Head of caudate nucleus (tissue), 42 donors: ENCODE data around the gene MED25.
"Not testable (repeated sequence)": the region's sequence is repeated elsewhere in the genome, so short reads cannot be mapped to it uniquely, and the experiment has no call there.

Experiments used
- DNase-seq, 42 donors: peaks; one replicate each; pipeline versions ENCODE4 v3.0.0 to v3.0.0-alpha.2; 2020 to 2021; ENCODE audit warnings: mixed read lengths in 7 of 42
- intact Hi-C: fragments of 100-400 bp; cut with DNase I; formaldehyde crosslinking; loops from one replicate; pipeline ENCODE4 v1.15.0; 2022

Gene MED25

GRCh38 chr19:49809941-49810389, 8.1 kb upstream of the MED25 start:
- no peak for DNase-seq
- intact Hi-C loops, result loop anchor here (5.0 kb wide), 1 partner anchor 43 kb away; the partner anchor contains the start of gene AP2A1

GRCh38 chr19:49811328-49811727, 6.8 kb upstream of the MED25 start:
- DNase-seq, result no peak
- intact Hi-C loops, result loop anchor here (5.0 kb wide), 1 partner anchor 44 kb away; the partner anchor contains the start of gene AP2A1

GRCh38 chr19:49812452-49812996, 5.6 kb upstream of the MED25 start:
- intact Hi-C loops, result loop anchor here (5.0 kb wide), 1 partner anchor 45 kb away; the partner anchor contains the start of gene AP2A1
- no peak for DNase-seq

DNA sequence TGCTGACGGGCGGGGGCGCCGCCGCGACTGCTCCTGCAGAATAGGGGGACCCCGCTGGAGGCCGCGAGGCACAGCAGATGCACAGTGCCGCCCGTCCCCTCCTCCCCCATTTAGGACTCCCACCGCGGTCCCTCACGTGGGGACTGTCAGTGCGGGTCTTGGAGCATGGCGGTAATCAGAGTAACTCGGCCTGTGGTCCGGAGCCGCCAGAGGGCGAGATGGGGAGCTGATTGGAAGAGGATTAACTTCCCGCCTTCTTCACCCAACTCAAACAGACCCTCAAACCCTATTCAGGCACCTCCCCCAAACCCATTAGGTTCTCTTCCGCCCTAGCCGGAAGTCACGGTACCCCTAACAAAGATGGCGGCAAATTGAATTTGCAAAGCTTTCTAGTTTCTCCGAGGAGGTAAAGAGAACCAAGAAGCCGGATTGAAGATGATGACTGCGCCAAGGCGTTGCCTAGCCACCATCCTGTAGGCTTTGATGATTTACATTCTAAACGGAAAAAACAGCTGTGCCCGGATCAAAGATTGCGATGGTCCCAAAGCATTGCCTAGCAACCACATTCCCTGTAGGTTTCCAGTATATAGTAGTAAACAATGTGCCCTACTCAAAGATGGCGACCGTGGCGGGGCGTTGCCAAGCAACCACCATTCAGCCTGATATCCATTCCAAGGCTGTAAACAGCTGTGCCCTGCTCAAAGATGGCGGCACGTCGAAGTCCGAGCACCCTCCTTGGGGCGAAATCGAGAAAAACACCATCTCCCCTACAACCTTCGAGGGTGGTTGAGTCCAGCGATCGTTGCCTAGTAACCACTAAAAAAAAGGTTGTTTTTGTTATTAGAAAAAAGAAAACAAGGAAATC, 4.9 kb upstream of the MED25 start, which contains the start of gene FUZ:
TSS of gene FUZ (minus strand) at position 296 of the 865 bp plus-strand sequence. CDS start at position 110, 186 bp downstream.
- intact Hi-C loops, result loop anchor here (5.0 kb wide), 1 partner anchor 46 kb away; the partner anchor contains the start of gene AP2A1

DNA sequence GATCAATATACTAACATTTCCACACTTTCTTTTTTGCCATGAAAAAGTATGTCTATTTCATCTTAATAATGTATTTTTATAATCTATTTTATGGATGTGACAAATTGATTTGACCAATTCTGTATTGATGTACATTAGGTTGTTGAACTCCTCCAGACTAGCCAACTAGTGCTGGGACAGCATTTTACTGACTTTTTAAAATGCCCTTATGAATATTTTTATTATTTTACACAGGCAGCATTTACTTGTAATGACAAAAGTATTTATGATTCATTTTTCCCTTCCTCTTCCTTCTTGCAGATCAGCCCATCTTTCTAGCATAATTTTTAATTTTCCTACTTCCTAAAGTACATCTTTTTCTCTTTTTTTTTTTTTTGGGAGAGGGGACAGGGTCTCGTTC, 4.1 kb upstream of the MED25 start:
- intact Hi-C loops, result loop anchor here (5.0 kb wide), 1 partner anchor 47 kb away; the partner anchor contains the start of gene AP2A1
- DNase-seq, result no peak

More for the DNA sequence above, 4.9 kb upstream of the MED25 start, which contains the start of gene FUZ:
- peak; percentile 95 to 99 (median 98) for DNase-seq

GRCh38 chr19:49816590-49816989, 1.5 kb upstream of the MED25 start:
- no peak for DNase-seq
- intact Hi-C loops, result loop anchor here (5.0 kb wide), 2 partner anchors 36 to 61 kb away; partner anchors contain the start of genes AKT1S1, PTOV1 and TBC1D17

GRCh38 chr19:49818649-49819370, 721 bp downstream of the MED25 start:
- DNase-seq, result no peak
- intact Hi-C loops, result loop anchor here (5.0 kb wide), 2 partner anchors 33 to 58 kb away; partner anchors contain the start of genes AKT1S1, PTOV1 and TBC1D17

DNA sequence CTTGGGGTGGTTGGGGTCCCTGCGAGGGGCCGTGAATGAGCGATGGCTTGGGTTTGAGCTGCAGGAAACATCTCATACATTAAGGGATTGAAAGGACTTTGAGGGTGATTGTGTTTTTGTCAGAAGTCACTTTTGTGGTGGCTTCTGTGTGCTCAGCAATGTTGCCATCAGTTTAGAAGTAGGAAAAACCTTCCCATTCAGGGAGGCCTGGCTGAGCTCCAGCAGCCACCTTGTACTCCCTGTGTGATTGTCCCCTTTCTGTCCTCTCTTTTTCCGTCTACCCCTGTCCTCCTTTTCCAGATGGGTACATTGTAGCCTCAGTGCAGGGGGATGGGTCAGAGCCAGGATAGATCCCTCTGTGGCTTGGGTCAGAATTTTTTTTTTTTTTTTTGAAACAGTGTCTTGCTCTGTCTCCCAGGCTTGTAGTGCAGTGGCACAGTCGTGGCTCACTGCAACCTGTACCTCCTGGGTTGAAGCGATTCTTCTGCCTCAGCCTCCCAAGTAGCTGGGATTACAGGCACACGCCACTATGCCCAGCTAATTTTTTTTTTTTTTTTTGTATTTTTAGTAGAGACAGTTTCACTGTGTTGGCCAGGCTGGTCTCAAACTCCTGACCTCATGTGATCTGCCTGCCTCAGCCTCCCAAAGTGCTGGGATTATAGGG, 1.5 kb downstream of the MED25 start:
- not testable (repeated sequence) for DNase-seq
- intact Hi-C loops, result loop anchor here (5.0 kb wide), 2 partner anchors 33 to 58 kb away; partner anchors contain the start of genes AKT1S1, PTOV1 and TBC1D17

DNA sequence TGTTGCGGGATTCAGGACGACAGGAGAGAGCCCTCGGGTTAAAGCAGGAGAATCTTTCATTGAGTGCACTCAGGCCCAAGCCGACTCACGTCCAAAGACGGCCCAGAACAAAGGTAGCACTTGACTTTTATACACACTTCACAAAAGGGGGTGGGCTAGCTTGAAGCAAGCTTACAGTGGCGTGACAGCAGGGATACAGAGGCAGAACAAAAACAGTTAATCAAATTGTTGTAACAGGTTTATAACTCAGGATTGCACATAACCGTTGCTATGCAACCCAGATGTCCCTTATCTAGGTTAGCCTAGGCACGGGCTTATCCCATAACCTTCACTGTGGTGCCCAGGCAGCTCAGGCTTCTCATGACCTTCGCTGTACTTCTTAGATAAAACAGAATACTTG, 2.0 kb downstream of the MED25 start:
- no peak for DNase-seq
- intact Hi-C loops, result no loop called here

DNA sequence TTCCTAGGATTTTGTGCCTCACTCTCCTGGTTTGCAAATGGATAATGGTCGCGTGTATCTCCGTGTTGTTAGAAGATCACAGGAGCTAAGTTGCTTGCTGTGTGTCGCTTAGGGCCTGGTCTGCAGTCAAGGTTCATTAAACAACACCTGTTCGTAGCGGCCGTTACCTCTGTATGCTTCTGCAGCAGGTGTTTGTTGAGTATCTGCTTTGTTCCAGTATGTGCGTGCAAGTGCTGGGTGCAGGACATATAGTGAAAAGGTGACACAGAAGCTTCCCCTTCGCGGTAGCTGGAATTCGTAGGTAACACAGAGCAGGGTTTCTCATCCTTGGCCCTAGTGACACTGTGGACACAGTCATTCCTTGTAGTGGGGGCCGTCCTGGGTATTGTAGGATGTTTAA, 5.4 kb downstream of the MED25 start:
- DNase-seq, result no peak
- intact Hi-C loops, result no loop called here

GRCh38 chr19:49824662-49825061, 6.6 kb downstream of the MED25 start:
- intact Hi-C loops, result no loop called here

GRCh38 chr19:49827034-49827433, 8.9 kb downstream of the MED25 start:
- no peak for DNase-seq
- intact Hi-C loops, result no loop called here

More at GRCh38 chr19:49824662-49825061, 6.6 kb downstream of the MED25 start:
- no peak for DNase-seq

- DNase-seq, result no peak
- intact Hi-C loops, result no loop called here
Observed at GRCh38 chr19:49829200-49829599, 11.1 kb downstream of the MED25 start.

GRCh38 chr19:49829721-49830120, 11.6 kb downstream of the MED25 start:
- intact Hi-C loops, result no loop called here
- no peak for DNase-seq

DNA sequence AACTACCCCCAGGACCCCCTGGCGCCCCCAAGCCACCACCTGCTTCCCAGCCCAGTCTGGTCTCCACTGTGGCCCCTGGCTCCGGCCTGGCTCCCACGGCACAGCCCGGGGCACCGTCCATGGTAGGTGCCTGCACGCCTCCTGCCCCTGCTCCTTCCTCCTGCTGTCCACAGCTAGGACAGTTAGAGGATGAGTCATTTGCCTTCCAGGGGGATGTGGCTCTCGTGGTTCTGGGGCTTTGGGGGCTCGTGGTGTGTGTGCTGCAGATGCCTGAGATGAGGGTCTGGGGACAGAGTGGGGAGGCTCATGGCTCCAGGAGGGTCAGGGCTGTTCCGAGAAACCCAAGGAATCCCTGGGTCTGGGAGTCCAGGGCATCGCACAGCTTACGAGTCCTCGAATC, 12.7 kb downstream of the MED25 start:
- DNase-seq, result no peak

DNA sequence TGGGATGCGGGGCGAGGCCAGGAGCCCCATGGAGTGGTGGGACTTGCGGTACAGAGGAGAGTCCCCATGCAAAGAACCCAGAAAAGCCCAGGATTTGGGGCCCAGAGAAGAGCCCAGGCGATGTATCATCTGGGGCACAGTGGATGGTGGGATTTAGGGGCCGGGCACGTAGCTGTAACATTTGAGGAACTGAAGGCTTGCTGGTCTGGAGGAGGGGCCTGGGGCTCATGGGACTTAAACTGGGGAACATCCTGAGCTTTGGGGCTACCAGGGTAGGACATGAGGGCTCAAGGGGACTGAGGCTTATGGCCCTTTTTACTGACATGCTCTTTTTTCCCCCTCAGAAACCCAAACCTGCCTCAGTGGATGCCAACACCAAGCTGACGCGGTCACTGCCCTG, 13.5 kb downstream of the MED25 start:
- intact Hi-C loops, result no loop called here
- DNase-seq, result no peak

More for the DNA sequence above, 12.7 kb downstream of the MED25 start:
- intact Hi-C loops, result no loop called here

DNA sequence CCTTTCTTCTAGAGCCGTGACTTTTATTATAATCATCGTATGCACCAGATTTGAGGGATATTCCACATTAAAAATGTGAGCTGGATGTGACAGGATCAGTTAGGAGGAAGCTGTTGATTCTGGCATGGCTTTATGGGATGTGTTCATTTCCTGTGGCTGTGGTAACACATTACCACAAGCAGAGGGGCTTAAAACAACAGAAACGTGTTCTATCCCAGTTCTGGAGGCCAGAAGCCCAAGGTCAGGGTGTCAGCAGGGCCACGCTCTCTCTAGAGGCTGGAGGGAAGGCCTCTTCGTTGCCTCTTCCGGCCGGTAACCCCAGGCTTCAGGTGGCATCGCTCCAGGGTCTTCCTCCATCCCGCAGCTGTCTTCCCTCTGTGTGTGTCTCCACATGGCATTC, 14.5 kb downstream of the MED25 start:
- no peak for DNase-seq
- intact Hi-C loops, result no loop called here

GRCh38 chr19:49833599-49833998, 15.5 kb downstream of the MED25 start:
- DNase-seq, result no peak
- intact Hi-C loops, result no loop called here

GRCh38 chr19:49835562-49835961, 17.5 kb downstream of the MED25 start:
- no peak for DNase-seq
- intact Hi-C loops, result no loop called here
